ENCODE results near the gene MYL11. TPM values are rescaled to one million over a fixed set of nuclear protein-coding genes. Genes with fewer than 3 reads are reported as not detected.
A peak's percentile ranks its signal among the peaks of the same experiment; 100 is the strongest.

MYL11 gene
- polyA plus RNA-seq, 4 donors = 1.2 to 1.4 (median 1.2) TPM; not detected in 1

DNA sequence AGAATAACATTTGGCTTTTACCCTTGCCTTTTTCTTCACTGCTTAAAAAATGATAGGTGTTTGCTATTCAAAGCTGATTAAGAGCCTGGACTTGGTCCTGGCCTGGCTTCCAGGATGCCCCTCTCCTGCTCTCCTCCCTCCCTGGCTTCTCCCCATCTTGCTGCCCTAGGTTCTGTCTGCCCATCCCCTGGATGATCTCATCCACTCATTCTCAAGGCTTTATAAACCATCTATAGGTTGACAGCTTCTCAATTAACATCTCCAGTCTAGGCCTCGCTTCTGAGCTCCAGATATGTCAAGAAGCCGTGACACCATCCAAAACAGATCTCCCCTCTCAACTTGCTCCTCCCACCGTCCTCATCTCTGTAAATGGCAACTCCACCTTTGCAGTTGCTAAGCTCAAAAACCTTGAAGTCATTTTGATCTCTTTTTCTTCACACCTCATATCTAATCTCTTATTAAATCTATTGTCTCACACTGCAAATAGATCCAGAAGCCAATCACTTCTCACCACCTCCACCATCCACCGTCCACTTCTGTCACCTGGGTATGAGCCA lies 41.5 kb downstream of the MYL11 start:
- no peak for DNase-seq (ENCODE audit: low read depth in 4 of 4, low spot score in 3 of 4)

DNA sequence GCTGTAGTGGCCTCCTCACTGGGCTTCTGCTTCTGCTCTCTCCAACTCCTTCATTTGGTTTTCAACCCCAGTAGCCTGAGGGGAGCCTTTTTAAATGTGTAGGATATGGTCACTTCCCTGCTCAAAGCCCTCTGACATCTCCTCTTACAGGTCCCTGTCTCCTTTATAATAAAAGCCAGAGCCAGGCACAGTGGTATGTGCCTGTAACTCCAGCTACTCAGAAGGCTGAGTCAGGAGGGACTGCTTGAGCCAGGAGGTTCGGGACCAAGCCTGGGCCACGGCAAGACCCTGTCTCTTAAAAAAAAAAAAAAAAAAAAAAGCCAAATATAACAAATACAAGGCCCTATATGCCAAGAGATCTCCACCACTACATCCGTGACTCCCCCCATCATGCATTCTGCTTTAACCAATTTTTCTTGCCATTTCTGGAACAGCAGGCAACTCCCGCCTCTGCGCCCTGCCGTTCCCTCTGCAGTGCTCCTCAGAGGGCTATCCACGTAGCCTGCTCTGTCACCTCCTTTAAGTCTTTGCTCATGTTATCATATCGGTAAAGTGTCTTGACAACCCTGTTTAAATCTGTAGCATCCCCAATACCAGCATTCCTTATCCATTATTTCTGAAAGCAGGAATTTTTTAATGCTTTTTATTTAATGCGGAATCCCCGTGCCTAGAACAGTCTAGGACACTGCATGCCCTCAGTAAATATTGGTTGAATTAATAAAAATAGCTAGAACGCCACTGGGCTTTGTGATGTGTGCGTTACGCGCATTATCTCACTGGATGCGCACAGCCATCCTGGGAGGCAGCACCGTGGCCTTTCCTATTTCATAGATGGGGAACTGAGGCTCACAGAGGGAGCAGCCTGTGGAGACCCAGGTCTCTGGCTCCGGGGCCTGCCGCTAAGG lies 42.3 kb downstream of the MYL11 start:
- no peak for DNase-seq (ENCODE audit: low read depth in 4 of 4, low spot score in 3 of 4)

DNA sequence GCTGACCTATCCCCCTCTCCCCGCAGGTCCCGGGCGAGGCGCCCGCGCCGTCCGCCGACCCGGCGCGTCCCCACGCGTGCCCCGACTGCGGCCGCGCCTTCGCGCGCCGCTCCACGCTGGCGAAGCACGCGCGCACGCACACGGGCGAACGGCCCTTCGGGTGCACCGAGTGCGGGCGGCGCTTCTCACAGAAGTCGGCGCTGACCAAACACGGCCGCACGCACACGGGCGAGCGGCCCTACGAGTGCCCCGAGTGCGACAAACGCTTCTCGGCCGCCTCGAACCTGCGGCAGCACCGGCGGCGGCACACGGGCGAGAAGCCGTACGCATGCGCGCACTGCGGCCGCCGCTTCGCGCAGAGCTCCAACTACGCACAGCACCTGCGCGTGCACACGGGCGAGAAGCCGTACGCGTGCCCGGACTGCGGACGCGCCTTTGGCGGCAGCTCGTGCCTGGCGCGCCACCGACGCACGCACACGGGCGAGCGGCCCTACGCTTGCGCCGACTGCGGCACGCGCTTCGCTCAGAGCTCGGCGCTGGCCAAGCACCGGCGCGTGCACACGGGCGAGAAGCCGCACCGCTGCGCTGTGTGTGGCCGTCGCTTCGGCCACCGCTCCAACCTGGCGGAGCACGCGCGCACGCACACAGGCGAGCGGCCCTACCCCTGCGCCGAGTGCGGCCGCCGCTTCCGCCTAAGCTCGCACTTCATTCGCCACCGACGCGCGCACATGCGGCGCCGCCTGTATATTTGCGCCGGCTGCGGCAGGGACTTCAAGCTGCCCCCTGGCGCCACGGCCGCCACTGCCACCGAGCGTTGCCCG lies 43.1 kb downstream of the MYL11 start:
- peak in 3 of 4 donors; percentile 79 to 86 (median 83) for DNase-seq (ENCODE audit: low read depth in 4 of 4, low spot score in 3 of 4)

DNA sequence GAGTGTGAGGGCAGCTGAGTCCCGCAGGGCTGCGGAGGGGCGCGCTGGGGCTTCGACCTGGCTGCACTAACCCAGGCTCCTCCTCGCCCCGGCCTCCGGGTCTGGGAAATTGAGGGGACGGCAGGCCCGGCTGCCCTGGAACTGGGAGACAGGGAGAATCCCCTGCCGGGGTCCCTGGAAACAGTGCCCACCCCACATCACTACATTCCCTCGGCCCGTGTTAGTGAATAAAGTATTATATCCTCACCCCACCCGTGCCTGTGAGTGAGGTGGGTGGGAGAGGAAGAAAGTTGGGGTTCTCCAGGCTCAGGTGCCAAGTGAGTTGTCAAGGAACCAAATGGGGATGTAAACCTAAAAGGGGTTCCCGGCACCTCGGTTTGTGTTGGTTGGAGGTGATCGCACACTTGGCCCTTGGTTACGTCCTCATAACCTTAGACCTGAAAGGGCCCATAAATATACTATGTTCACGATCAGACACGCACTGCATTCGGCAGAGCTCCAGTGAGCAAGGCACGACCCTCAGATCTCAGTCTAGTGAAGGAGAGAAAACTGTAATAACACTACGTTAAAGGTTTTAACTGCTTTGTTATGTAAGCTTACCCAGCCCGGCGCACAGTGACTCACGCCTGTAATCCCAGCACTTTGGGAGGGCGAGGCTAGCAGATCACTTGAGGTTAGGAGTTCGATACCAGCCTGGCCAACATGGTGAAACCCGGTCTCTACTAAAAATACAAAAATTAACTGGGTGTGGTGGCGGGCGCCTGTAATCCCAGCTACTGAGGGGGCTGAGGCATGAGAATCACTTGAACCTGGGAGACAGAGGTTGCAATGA lies 44.0 kb downstream of the MYL11 start:
- no peak for DNase-seq (ENCODE audit: low read depth in 4 of 4, low spot score in 3 of 4)

DNA sequence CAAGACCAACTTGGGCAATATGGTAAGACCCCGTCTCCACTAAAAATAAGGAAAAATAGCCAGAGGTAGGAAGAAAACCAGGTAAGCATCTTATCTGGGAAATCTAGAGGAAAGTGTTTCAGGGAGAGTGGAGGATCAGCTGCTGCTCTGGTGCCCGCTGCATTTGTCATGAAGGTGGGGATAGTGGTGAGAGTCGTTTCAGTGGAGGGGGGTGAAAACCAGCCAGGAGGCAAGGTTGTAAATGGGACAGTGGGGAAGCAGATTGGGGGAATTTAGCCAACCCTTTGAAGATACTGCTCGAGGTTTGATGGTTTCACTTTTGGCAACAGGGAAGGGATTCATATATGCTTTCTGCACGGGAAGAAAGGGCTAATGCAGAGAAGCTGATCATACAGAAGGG lies 46.4 kb downstream of the MYL11 start:
- no peak for DNase-seq (ENCODE audit: low read depth in 4 of 4, low spot score in 3 of 4)

Other genes starting within 250 kb of the MYL11 start
- 10 to 100 TPM in 2 of 4 donors, 1 to 10 TPM in 2; 8.1 to 18.0 (median 12.7) TPM for gene CORO1A, start 191.2 kb upstream of the MYL11 start, polyA plus RNA-seq (ENCODE audit: insufficient read length in 4 of 4)
- 10 to 100 TPM; 13.0 to 38.3 (median 19.8) TPM for gene BOLA2B, start 181.1 kb upstream of the MYL11 start, polyA plus RNA-seq (ENCODE audit: insufficient read length in 4 of 4)
- 10 to 100 TPM in 3 of 4 donors, 1 to 10 TPM in 1; 8.4 to 50.3 (median 16.4) TPM for gene SLX1A, start 180.9 kb upstream of the MYL11 start, polyA plus RNA-seq (ENCODE audit: insufficient read length in 4 of 4)
- 10 to 100 TPM in 1 of 4 donors, 1 to 10 TPM in 3; 5.2 to 14.4 (median 8.6) TPM for gene SULT1A3, start 175.5 kb upstream of the MYL11 start, polyA plus RNA-seq (ENCODE audit: insufficient read length in 4 of 4)
- 10 to 100 TPM in 2 of 4 donors, 1 to 10 TPM in 2; 3.5 to 18.0 (median 10.2) TPM for gene NPIPB13, start 126.3 kb upstream of the MYL11 start, polyA plus RNA-seq (ENCODE audit: insufficient read length in 4 of 4)
- 10 to 100 TPM; 42.1 to 56.7 (median 55.7) TPM for gene CD2BP2, start 19.5 kb upstream of the MYL11 start, polyA plus RNA-seq (ENCODE audit: insufficient read length in 4 of 4)
- gene TBC1D10B, start 4.3 kb upstream of the MYL11 start, polyA plus RNA-seq (ENCODE audit: insufficient read length in 4 of 4) = 10 to 100 TPM; 28.2 to 44.1 (median 34.2) TPM
- 1 to 10 TPM; 1.3 to 4.0 (median 2.1) TPM for gene SEPTIN1, start 7.8 kb downstream of the MYL11 start, polyA plus RNA-seq (ENCODE audit: insufficient read length in 4 of 4)
- gene ZNF48, start 20.6 kb downstream of the MYL11 start, polyA plus RNA-seq (ENCODE audit: insufficient read length in 4 of 4) = 10 to 100 TPM; 10.1 to 15.4 (median 13.1) TPM
- 10 to 100 TPM in 1 of 4 donors, 1 to 10 TPM in 3; 4.6 to 10.0 (median 5.2) TPM for gene ZNF771, start 32.8 kb downstream of the MYL11 start, polyA plus RNA-seq (ENCODE audit: insufficient read length in 4 of 4)
- gene DCTPP1, start 55.2 kb downstream of the MYL11 start, polyA plus RNA-seq (ENCODE audit: insufficient read length in 4 of 4) = 10 to 100 TPM; 31.4 to 50.4 (median 41.3) TPM
- 10 to 100 TPM; 31.6 to 94.3 (median 89.1) TPM for gene SEPHS2, start 71.1 kb downstream of the MYL11 start, polyA plus RNA-seq (ENCODE audit: insufficient read length in 4 of 4)
- 1 to 10 TPM; 1.4 to 2.5 (median 2.1) TPM for gene ITGAL, start 97.9 kb downstream of the MYL11 start, polyA plus RNA-seq (ENCODE audit: insufficient read length in 4 of 4)
- gene ZNF768, start 151.8 kb downstream of the MYL11 start, polyA plus RNA-seq (ENCODE audit: insufficient read length in 4 of 4) = 10 to 100 TPM; 36.0 to 69.0 (median 50.0) TPM
- gene ZNF747, start 160.1 kb downstream of the MYL11 start, polyA plus RNA-seq (ENCODE audit: insufficient read length in 4 of 4) = 10 to 100 TPM in 3 of 4 donors, 1 to 10 TPM in 1; 8.8 to 10.6 (median 10.5) TPM
- 10 to 100 TPM; 10.2 to 15.4 (median 11.6) TPM for gene ZNF764, start 183.6 kb downstream of the MYL11 start, polyA plus RNA-seq (ENCODE audit: insufficient read length in 4 of 4)
- 10 to 100 TPM; 10.5 to 17.5 (median 13.3) TPM for gene ZNF688, start 196.9 kb downstream of the MYL11 start, polyA plus RNA-seq (ENCODE audit: insufficient read length in 4 of 4)
- 10 to 100 TPM; 16.8 to 31.6 (median 19.6) TPM for gene ZNF785, start 210.9 kb downstream of the MYL11 start, polyA plus RNA-seq (ENCODE audit: insufficient read length in 4 of 4)
- 10 to 100 TPM; 10.6 to 14.6 (median 13.2) TPM for gene ZNF689, start 235.6 kb downstream of the MYL11 start, polyA plus RNA-seq (ENCODE audit: insufficient read length in 4 of 4)

Measured in left renal pelvis (tissue), 4 donors.